SU-DHL-6 (cell line): ENCODE results near the gene BMPR1A.

Experiments used
- EZH2phosphoT487 ChIP-seq: fragments of 200-600 bp; sonication (generic), shearing (Covaris generic); conservative IDR thresholded peaks from 2 replicates; pipeline ENCODE4 v1.6.1; 2018; ENCODE audit warnings: mild to moderate bottlenecking, antibody characterized with exemption, low read length, moderate library complexity, mixed read lengths
- TF ChIP-seq, protein P1 (sequence below): fragments of 200-600 bp; sonication (generic); IDR thresholded peaks from one replicate; pipeline ENCODE4 v1.5.1; 2017; ENCODE audit warnings: antibody characterized with exemption, mild to moderate bottlenecking, low read length, moderate library complexity; ENCODE audit not compliant: insufficient read depth, poor library complexity, severe bottlenecking

DNA sequence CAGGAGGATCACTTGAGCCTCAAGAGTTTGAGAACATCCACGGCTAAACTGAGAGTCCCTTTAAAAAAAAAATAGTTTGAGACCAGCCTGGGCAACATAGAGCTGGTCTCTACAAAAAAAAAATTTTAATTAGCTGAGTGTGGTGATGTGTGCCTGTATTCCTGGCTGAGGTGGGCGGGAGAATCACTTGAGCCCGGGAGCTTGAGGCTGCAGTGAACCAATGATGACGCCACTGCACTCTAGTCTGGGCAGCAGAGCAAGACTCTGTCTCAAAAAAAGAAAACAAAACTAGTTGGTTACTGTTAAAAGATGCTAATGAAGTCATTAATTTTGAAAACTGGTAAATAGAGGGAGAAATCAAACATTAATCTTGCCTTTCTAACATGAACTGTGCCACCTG lies 124.6 kb downstream of the BMPR1A start:
- no peak for TF ChIP-seq EZH2phosphoT487
- TF ChIP-seq, protein P1, sequence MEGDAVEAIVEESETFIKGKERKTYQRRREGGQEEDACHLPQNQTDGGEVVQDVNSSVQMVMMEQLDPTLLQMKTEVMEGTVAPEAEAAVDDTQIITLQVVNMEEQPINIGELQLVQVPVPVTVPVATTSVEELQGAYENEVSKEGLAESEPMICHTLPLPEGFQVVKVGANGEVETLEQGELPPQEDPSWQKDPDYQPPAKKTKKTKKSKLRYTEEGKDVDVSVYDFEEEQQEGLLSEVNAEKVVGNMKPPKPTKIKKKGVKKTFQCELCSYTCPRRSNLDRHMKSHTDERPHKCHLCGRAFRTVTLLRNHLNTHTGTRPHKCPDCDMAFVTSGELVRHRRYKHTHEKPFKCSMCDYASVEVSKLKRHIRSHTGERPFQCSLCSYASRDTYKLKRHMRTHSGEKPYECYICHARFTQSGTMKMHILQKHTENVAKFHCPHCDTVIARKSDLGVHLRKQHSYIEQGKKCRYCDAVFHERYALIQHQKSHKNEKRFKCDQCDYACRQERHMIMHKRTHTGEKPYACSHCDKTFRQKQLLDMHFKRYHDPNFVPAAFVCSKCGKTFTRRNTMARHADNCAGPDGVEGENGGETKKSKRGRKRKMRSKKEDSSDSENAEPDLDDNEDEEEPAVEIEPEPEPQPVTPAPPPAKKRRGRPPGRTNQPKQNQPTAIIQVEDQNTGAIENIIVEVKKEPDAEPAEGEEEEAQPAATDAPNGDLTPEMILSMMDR, result no peak
